SIG-M5 treated with dmso at 0.1 percent for 504 hours (cell line): ENCODE results near the gene CEBPB.
"Not testable (repeated sequence)": the region's sequence is repeated elsewhere in the genome, so short reads cannot be mapped to it uniquely, and the experiment has no call there.

Source experiments
- DNase-seq: peaks from one replicate; lab custom pipeline; 2025; ENCODE audit not compliant: unreplicated experiment; lab: John Stamatoyannopoulos, UW

The CEBPB gene

DNA sequence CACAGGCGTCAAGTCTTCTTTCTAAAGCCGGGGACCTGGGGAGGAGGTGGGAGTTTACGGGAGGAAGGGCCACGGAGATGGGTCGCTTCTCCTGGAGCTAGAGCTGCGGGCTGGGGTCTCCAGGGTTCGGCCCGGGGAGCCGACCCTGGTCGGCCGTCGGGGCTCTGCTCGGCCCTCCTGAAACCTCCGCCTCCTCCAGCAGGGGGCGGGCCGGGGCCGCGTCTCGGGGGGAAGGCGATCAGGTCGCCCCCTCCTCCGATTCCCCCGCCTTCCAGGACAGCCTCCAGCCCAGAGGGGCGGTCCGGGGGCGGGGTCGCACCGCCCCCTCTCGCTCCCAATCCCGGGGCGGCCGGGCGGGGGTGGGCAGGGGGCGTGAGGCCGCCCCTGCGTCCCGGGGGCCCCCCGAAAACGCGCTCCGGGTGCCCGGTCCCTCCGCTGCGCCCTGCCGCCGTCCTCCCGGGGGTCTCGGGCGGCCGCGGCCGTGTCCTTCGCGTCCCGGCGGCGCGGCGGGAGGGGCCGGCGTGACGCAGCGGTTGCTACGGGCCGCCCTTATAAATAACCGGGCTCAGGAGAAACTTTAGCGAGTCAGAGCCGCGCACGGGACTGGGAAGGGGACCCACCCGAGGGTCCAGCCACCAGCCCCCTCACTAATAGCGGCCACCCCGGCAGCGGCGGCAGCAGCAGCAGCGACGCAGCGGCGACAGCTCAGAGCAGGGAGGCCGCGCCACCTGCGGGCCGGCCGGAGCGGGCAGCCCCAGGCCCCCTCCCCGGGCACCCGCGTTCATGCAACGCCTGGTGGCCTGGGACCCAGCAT is at the start of gene CEBPB:
CEBPB (plus strand) TSS at position 580 of the 814 bp plus-strand sequence; CDS start at position 784, 204 bp downstream.
- peak; percentile 86 for DNase-seq

- no peak for DNase-seq
Observed at GRCh38 chr20:50141018-50141675, 49.5 kb upstream of the CEBPB start.

DNA sequence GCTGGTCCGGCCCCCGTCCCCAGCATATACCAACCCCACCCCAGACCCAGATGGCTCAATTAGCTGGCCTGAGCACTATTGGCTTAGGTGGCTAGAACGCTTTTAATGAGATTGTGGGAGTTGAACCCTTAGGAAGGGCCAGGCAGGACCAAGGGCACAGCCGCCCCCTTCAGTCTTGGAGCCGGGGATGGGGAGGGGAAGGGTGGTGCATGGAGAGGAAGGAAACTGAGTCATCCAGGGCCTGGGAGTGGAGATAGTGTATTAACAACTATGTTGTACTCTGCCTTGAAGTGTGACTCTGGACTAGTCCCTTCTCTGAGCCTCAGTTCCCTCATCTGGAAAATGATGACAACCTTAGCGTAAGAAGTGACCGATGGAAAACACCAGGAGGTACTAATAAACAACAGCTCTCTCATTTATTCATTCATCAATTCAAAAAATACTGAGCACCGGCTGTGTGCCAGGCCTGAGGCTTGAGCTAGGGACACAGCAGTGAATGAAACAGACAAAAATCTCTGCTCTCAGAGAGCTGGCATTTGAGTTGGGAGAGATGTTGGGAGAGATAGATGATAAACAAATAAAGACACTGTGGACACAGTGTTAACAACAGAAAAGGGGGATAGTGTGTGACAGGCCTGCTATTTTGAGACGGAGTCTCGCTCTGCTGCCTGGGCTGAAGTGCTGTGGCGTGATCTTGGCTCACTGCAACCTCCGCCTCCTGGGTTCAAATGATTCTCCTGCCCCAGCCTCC is 48.6 kb upstream of the CEBPB start:
- DNase-seq = peak; percentile 51

DNA sequence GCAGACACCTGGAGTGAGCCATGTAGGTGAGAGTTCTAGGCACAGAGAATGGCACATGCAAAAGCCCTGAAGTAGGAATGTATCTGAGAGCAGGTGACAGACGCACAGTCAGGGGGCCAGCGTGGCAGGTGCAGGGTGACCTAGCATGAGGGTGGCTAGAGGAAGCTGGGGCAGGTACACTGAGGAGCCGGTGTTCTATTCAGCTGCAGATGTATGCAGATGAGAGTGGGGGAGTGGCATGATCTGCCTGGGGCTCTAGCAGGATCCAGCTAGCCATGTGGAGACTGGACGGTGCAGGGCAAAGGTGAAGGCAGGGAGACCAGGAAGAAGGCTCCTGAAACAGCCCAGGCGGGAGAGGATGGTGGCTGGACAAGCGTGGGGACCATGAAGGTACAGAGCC is 47.8 kb upstream of the CEBPB start:
- DNase-seq = no peak

- DNase-seq = peak; percentile 77
Observed at GRCh38 chr20:50144362-50144761, 46.3 kb upstream of the CEBPB start.

GRCh38 chr20:50145566-50145965 is 45.1 kb upstream of the CEBPB start:
- DNase-seq = no peak

GRCh38 chr20:50146214-50146613 is 44.4 kb upstream of the CEBPB start:
- no peak for DNase-seq

DNA sequence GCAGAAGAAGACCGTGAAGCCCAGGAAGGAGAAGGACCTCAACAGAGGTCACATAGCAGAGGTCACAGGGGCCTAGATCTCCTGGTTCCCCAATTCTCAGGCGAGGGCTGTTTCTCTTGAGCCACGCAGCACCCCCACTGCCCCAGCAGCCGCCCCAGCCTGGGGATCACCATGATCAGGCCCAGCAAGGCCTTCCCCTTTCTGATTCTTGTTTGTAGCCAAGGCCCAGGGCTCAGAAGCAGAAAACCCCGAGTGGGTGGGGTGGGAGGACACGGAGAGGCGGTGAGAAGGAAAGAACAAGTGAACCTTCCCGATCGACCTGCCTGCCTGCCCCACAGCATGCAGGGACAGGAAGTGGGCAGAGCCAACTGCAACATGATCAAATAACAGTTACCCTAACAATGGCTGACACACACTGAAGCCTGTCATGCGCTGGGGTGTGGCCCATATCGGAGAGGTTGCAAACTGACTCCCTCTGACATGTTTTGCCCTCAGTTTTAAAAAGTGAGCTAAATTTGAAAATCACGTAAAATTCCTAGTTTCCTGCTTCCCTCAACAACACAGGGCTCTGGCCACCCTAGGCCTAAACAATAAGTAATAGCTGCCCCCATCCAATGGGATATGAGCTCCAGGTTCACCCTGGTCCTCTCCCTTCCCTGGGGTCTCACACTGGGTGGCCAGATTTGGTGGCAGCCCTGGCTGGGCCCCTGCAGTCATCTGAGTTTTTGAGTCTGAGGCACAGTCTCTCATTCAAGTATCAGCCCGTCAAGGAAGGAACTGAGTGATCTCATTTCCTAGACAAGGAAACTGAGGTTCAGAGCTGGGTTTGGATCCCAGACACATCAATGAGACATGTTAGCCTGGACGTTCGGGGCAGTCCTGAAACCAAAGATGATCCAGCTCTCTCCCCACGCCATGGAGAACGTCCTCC is 43.6 kb upstream of the CEBPB start:
- peak; percentile 65 for DNase-seq

GRCh38 chr20:50149481-50150254 is 41.0 kb upstream of the CEBPB start:
- no peak for DNase-seq

DNA sequence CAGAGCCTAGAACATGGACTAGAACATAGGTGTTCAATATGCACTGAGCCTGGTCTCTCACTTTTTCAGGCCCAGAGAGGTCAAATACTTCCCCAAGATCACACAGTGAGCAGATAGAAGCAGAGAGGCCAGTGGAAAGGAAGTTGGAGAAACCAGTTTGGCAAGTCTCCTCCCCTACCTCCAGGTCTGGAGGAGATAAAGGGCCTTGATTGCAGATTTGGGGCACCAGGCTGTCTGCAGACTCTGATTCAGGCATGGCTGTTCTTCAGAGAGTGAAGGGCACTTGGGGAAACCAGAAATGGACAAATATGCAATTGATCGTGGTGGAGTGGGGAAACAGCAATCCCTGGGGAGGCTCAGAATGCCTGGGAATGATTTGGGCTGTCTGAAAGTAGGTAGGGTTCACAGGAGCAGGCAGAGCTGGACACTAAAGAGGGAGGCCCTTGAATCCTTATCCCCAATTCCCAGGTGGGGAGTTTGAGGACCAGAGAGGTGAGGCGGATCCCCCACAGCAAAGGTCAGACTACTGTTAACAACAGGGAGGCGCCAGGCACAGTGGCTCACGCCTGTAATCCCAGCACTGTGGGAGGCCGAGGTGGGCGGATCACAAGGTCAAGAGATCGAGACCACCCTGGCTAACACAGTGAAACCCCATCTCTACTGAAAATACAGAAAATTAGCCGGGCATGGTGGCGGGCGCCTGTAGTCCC is 39.4 kb upstream of the CEBPB start:
- peak; percentile 54 for DNase-seq

DNA sequence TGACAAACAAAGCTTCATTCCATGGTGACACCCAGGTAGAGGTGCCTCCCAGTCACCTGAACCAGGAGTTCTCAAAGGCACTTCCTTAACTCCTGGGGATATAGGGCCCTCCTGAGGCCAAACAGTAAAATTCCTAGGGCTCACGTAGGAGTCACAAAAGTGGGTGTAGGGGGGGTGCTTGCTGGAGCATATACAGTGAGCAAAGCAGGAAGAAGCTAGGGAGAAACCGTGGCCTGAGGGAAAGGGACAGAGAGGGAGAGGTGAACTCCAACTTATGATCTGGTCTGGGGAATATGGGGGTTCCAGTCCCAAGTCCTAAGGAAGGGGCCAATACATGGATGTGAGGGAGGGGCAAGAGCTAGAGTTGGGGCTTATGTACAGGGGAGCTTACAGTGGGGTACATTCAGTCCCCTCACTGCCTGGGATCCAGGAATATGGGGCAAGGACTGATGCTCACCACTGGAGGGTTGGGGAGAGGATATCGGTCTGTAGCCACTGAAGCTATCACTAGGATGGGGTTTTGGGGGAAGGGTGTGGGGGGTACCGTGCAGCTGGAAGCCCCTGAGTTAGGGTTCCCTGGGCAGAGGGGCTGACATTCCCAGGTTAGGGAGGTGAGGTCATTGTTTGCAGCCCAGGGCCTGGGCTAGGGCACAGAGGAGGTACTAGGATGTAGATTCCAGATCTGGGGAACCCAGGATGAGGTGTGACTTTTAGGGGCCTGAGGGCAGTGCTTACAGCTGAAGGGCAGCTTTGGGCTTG is 38.1 kb upstream of the CEBPB start:
- peak; percentile 64 for DNase-seq

DNA sequence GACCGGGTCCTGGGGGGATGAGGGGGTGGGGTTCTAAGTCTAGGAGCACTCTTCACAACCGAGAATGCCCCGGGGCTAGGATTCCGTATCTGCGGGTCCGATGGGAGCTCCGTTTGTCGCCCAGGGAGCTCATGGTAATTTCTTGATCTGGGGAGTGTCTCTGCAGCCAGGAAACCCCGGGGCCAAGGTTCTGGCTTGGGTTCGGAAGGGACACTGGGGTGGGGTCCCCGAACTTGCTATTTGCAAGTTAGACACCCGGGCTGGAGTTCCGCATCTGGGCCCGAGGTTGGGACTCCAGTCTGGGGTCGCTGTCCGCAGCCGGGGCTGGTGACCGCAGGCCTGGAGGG is 37.5 kb upstream of the CEBPB start:
- DNase-seq = no peak

GRCh38 chr20:50153500-50154377 is 36.9 kb upstream of the CEBPB start, which contains the start of gene PEDS1:
Gene PEDS1, minus strand, starts transcription at chr20:50153723. Its CDS starts 86 bp downstream, at chr20:50153637.
- peak; percentile 90 for DNase-seq

DNA sequence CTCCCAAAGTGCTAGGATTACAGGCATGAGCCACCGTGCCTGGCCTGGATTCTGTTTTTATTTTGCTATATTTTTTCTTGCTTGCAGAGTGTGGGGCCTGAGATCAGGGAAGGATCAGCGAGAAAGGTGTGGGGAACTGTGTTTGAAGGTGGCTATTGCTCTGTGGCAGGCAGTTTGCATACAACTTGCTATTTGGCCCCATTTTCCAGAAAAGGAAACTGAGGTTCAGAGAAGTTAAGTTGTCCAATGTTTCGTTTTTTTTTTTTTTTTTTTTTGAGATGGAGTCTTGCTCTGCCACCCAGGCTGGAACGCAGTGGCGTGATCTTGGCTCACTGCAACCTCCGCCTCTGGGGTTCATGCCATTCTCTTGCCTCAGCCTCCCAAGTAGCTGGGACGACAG is 29.1 kb upstream of the CEBPB start:
- not testable (repeated sequence) for DNase-seq

DNA sequence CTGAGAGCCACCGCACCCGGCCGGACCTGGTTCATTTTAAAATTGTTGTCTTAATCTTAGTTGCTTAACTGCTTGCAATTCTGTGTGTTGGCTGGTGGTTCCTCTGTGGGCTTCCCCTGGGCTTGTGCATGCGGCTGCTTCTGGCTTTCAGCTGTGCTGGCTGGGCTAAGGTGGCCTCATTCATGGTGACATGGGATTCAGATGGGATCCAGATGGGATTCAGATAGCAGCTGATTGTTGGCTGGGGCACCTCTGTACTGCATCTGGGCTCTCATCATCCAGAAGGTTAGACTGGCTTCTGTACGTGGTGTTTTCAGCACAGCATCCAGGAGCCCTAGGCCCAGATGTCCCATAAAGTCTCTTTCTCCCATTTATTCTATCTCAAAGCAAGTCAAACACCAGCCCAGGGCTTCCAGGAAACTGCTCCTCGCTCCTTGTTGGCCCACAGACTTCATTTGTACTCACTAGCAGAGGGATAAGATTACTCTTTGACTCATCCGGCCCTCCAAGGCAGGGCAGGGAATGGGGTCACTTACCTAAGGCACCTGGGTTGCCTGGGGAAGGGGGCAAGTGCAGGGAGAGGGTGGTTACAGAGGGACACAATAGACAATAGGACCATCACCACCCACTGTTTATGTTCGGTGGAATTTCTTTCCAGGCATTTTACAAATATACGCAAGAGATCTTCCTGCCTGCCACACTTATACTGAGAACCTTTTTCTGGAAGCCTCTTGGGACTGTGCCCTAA is 26.9 kb upstream of the CEBPB start:
- no peak for DNase-seq

DNA sequence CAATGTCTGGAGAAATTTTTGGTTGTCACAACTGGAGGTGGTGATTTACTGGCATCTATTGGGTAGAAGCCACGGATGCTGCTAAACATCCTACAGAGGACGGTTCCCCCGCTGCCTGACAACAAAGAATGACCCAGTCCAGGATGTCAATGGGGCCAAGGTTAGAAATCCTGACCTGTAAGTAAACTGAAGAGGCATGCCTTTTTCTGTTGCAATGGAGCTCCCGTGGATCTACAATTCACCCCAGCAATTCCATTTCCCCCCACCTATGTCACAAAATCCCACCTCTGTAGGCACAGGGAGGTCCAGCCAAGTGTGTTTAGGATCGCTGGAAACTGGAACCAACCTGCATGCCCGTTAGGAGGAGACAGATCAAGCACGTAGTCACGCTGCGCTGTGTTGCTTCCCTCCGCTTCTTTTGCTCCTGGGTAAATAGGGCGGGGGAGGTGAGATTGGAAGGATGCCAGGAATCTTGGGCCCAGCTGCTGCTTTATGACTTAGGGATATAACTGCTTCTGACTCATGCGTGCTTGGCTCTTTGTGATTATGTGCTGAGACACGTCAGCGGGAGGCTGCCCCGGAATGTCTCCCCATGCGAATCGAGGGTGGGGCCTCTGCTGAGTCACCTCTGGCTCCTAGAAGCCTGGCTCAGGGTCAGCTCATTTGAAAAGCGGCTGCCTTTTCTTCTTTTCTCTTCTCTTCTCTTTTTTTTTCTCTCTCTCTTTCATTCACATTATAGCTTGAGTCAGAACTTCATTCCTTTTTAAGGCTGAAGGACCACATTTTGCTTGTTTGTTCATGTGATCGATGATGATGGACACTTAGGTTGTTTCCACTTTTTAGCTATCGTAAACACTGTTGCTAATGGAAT is 24.7 kb upstream of the CEBPB start:
- DNase-seq = peak; percentile 100
